Measurements from ENCODE around the gene IFT57. TPM values are rescaled to one million over a fixed set of nuclear protein-coding genes. Genes with fewer than 3 reads are reported as not detected.

Gene IFT57
- total and polyA plus RNA-seq, 2 of the 8 experiments (the other 6 are each of a cell fraction or from before 2014, with no cell fraction given) = 15.1 to 27.8 TPM

DNA sequence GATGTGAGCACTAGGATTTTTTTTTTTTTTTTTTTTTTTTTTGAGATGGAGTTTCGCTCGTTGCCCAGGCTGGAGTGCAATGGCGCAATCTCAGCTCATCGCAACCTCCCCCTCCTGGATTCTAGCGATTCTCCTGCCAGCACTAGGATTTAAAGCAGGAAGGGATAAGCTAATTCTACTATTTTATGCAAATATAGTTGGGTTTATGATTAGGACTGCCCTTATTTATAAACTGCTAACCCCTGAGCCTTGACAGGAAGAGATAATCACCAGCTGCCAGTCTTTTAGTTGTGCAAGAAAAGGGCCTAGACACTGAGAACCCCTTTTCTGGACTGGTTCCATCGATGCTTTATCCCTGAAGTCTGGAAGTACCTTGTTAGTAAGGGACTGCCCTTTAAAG is 36.7 kb downstream of the IFT57 start (continued):
- TF ChIP-seq KDM5A (IDR thresholded peaks at IDR 0.05; ENCODE audit: low read length) (no peak), HDAC6 (IDR thresholded peaks at IDR 0.05; ENCODE audit: low read depth, low read length) (no peak), RAD21 (IDR thresholded peaks at IDR 0.05 in 1 of 2, conservative IDR thresholded peaks at IDR 0.05 in 1 of 2; ENCODE audit: low read depth in 2 of 2, low read length in 2 of 2) (no peak), EGR1 (IDR thresholded peaks at IDR 0.05; ENCODE audit: borderline replicate concordance, low read depth, low read length) (no peak)
